Ovary (tissue), 3 donors: ENCODE measurements around the gene CALML5.

Source experiments
- POLR2A ChIP-seq: fragments of 450-650 bp; IDR thresholded peaks from one replicate; pipeline ENCODE4 v1.6.1; 2017; ENCODE audit warnings: antibody characterized with exemption, mild to moderate bottlenecking, moderate library complexity
- TF ChIP-seq, protein P1 (sequence below), 3 donors: fragments of 450-650 bp in 2 of 3; fragments of 200-600 bp in 1 of 3; IDR thresholded peaks; one replicate each; pipeline versions ENCODE4 v1.5.1 to v1.8.0; 2016 to 2022; ENCODE audit warnings: antibody characterized with exemption in 3 of 3, mild to moderate bottlenecking in 1 of 3
- donor health status: DM: no; HTN: no; CAD: no.

DNA sequence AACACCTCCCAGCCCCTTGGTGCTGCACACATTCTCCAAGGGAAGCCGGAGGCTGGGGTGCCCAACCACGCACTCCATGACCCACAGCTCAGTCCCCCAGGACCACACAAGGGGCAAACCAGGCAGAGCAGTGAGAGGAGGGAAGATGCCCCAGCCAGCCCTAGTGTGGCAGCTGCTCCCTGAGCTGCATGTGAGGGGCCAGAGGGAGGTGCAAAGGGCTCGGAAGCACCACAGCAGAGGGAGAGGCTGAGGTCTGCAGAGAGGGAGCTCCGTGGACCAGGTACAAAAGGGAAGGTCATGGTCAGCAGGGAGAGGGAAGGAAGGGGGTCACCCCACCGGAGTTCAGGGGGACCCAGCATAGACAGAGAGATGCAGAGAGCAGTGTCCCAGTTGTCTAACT lies 1.5 kb upstream of the CALML5 start:
- TF ChIP-seq POLR2A, result no peak
- TF ChIP-seq, protein P1, sequence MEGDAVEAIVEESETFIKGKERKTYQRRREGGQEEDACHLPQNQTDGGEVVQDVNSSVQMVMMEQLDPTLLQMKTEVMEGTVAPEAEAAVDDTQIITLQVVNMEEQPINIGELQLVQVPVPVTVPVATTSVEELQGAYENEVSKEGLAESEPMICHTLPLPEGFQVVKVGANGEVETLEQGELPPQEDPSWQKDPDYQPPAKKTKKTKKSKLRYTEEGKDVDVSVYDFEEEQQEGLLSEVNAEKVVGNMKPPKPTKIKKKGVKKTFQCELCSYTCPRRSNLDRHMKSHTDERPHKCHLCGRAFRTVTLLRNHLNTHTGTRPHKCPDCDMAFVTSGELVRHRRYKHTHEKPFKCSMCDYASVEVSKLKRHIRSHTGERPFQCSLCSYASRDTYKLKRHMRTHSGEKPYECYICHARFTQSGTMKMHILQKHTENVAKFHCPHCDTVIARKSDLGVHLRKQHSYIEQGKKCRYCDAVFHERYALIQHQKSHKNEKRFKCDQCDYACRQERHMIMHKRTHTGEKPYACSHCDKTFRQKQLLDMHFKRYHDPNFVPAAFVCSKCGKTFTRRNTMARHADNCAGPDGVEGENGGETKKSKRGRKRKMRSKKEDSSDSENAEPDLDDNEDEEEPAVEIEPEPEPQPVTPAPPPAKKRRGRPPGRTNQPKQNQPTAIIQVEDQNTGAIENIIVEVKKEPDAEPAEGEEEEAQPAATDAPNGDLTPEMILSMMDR (IDR thresholded peaks at IDR 0.05), result no peak
